Measurements from ENCODE around the gene KATNA1. TPM values are rescaled to one million over a fixed set of nuclear protein-coding genes. Genes with fewer than 3 reads are reported as not detected.

Gene KATNA1
- total RNA-seq, result 17.8 and 19.2 TPM in 2 replicates

GRCh38 chr6:149648148-149649145, at the start of gene KATNA1:
KATNA1 (minus strand) TSS chr6:149648714; CDS start chr6:149638547, 10,167 bp downstream.
- POLR2A ChIA-PET, result interaction anchor here (0.9 kb wide), 1 partner anchor 17 kb away, joined by 3 read pairs; no protein-coding TSS in a partner anchor
- H3K4me3 Mint-ChIP-seq, result peak within 1 kb of the TSS; percentile 86
- H3K27ac Mint-ChIP-seq, result peak within 1 kb of the TSS; percentile 67
- DNase-seq (peak; percentile 89), ATAC-seq (ENCODE audit: low read depth) (peak; percentile 95)
- peaks cover 33% of the 10 kb centered on the region for H3K4me1 Mint-ChIP-seq
- intact Hi-C loops (cut with micrococcal nuclease), result loop anchor here (1.0 to 2.0 kb wide), 5 partner anchors 19 to 102 kb away; partner anchors contain the start of genes GINM1, NUP43 and PPIL4
- H3K9me3 Mint-ChIP-seq, result no peaks in the 10 kb centered on the region
- CTCF ChIA-PET, result no interaction called here
- no peaks in the 10 kb centered on the region for H3K27me3 Mint-ChIP-seq
- peaks cover 2% of the 10 kb centered on the region for H3K36me3 Mint-ChIP-seq (ENCODE audit: low read depth)
- TF ChIP-seq CTCF (IDR thresholded peaks at IDR 0.05), result no peak

GRCh38 chr6:149698175-149698574, 49.7 kb upstream of the KATNA1 start:
- Mint-ChIP-seq H3K4me1 (peaks cover 6% of the 10 kb centered on the region), H3K36me3 (ENCODE audit: low read depth) (peaks cover 32% of the 10 kb centered on the region)

GRCh38 chr6:149696901-149697300, 48.4 kb upstream of the KATNA1 start:
- H3K36me3 Mint-ChIP-seq (ENCODE audit: low read depth), result peaks cover 40% of the 10 kb centered on the region
- ChIA-PET POLR2A (no interaction called here), CTCF (no interaction called here)
- DNase-seq (no peak), ATAC-seq (ENCODE audit: low read depth) (no peak)
- H3K4me1 Mint-ChIP-seq, result peaks cover 5% of the 10 kb centered on the region
- H3K9me3 Mint-ChIP-seq, result no peaks in the 10 kb centered on the region
- no peak overlapping the region for H3K4me3 Mint-ChIP-seq
- no peak overlapping the region for H3K27ac Mint-ChIP-seq
- no peak for TF ChIP-seq CTCF (IDR thresholded peaks at IDR 0.05)
- intact Hi-C loops (cut with micrococcal nuclease), result no loop called here
- no peaks in the 10 kb centered on the region for H3K27me3 Mint-ChIP-seq

More at GRCh38 chr6:149698175-149698574, 49.7 kb upstream of the KATNA1 start:
- Mint-ChIP-seq H3K27me3 (no peaks in the 10 kb centered on the region), H3K4me3 (no peak overlapping the region), H3K27ac (no peak overlapping the region), H3K9me3 (no peaks in the 10 kb centered on the region)
- no peak for TF ChIP-seq CTCF (IDR thresholded peaks at IDR 0.05)
- DNase-seq (no peak), ATAC-seq (ENCODE audit: low read depth) (no peak)
- intact Hi-C loops (cut with micrococcal nuclease), result no loop called here
- CTCF ChIA-PET, result no interaction called here
- POLR2A ChIA-PET, result no interaction called here

- POLR2A ChIA-PET, result no interaction called here
Measured at GRCh38 chr6:149694921-149695320, 46.4 kb upstream of the KATNA1 start.

More at GRCh38 chr6:149694921-149695320, 46.4 kb upstream of the KATNA1 start:
- Mint-ChIP-seq H3K27ac (no peak overlapping the region), H3K9me3 (no peaks in the 10 kb centered on the region), H3K36me3 (ENCODE audit: low read depth) (peaks cover 38% of the 10 kb centered on the region), H3K4me3 (no peak overlapping the region), H3K27me3 (no peaks in the 10 kb centered on the region), H3K4me1 (no peaks in the 10 kb centered on the region)
- no peak for ATAC-seq (ENCODE audit: low read depth)
- CTCF ChIA-PET, result no interaction called here
- TF ChIP-seq CTCF (IDR thresholded peaks at IDR 0.05), result no peak
- intact Hi-C loops (cut with micrococcal nuclease), result no loop called here
- DNase-seq, result no peak

Data from activated B cell treated with CpG ODN at 0.5 μM for 24 hours (primary cell).